ENCODE data around the gene MED13L. TPM values are rescaled to one million over a fixed set of nuclear protein-coding genes. Genes with fewer than 3 reads are reported as not detected.
A peak's percentile ranks its signal among the peaks of the same experiment; 100 is the strongest.

The MED13L gene
- total RNA-seq, 1 experiment from 2014 or later, result 94.1 TPM

DNA sequence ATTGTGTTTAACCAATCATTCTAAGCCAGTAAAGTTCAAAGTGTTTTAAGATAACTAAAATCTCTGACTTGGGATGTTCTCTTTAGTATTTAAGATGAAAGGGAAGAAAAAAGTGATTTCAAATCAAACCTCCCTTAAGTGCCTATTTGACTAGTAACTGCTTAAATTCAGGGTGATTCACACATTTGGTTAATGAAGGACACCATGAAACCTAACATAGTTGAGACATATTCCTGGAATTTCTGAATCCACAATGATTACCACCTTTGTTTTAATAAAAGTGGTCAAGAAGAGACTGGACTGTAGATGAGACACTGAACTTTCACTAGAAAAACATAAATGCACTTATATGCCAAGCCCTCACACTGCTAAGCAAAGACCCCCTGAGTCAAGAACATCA is 138.7 kb downstream of the MED13L start:
- H3K9me3 ChIP-seq (ENCODE audit: low read depth, low read length, poor library complexity, severe bottlenecking), result no peaks in the 10 kb centered on the region
- peaks cover 68% of the 10 kb centered on the region for H3K4me1 ChIP-seq (ENCODE audit: insufficient read depth, low read length, poor library complexity, severe bottlenecking)
- no peak overlapping the region for H3K4me3 ChIP-seq (ENCODE audit: low read depth, low read length, poor library complexity, severe bottlenecking)
- no peaks in the 10 kb centered on the region for H3K36me3 ChIP-seq (ENCODE audit: insufficient read depth, low read length, poor library complexity, severe bottlenecking)
- H3K27me3 ChIP-seq (replicated peaks; ENCODE audit: insufficient read depth, low read depth, low read length, poor library complexity), result no peaks in the 10 kb centered on the region
- BruUV-seq (replicated peaks), result no TSS peak
- H3K27ac ChIP-seq (ENCODE audit: low read depth, low read length, poor library complexity, severe bottlenecking), result peak overlapping the region; percentile 3
- TF ChIP-seq EZH2 (IDR thresholded peaks at IDR 0.05; ENCODE audit: borderline replicate concordance, low read depth, low read length, poor library complexity, severe bottlenecking), result no peak
- TF ChIP-seq, protein P1, sequence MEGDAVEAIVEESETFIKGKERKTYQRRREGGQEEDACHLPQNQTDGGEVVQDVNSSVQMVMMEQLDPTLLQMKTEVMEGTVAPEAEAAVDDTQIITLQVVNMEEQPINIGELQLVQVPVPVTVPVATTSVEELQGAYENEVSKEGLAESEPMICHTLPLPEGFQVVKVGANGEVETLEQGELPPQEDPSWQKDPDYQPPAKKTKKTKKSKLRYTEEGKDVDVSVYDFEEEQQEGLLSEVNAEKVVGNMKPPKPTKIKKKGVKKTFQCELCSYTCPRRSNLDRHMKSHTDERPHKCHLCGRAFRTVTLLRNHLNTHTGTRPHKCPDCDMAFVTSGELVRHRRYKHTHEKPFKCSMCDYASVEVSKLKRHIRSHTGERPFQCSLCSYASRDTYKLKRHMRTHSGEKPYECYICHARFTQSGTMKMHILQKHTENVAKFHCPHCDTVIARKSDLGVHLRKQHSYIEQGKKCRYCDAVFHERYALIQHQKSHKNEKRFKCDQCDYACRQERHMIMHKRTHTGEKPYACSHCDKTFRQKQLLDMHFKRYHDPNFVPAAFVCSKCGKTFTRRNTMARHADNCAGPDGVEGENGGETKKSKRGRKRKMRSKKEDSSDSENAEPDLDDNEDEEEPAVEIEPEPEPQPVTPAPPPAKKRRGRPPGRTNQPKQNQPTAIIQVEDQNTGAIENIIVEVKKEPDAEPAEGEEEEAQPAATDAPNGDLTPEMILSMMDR (conservative IDR thresholded peaks at IDR 0.05; ENCODE audit: low read depth, low read length), result no peak
- no peak for DNase-seq (ENCODE audit: low spot score)
- ChIA-PET CTCF (no interaction called here), POLR2A (ENCODE audit: low non-redundant PET) (no interaction called here)
- intact Hi-C loops (cut with micrococcal nuclease; ENCODE audit: unreplicated experiment), result loop anchor here (5.0 kb wide), 1 partner anchor 569 kb away; no protein-coding TSS in a partner anchor

DNA sequence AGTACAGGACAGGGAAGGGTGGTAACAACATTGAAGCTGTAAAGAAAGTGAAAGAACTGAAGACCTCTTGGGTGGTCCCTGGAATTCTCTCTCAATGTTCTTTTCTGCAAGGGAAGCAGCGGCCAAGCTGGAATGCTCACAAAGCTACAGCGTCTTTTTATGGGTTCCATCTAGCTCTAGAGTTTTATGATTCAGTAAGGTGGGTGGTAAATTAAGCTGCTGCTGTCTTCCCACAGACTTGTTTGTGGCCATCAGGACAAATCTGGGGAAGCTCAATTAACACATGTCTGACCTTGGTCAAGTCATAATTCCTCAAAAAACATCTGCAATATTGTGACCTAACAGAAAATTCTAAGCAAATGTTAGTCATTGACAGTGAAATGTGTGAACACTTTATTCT is 139.1 kb downstream of the MED13L start:
- Histone ChIP-seq H3K4me1 (ENCODE audit: insufficient read depth, low read length, poor library complexity, severe bottlenecking) (peaks cover 69% of the 10 kb centered on the region), H3K36me3 (ENCODE audit: insufficient read depth, low read length, poor library complexity, severe bottlenecking) (no peaks in the 10 kb centered on the region), H3K27me3 (replicated peaks; ENCODE audit: insufficient read depth, low read depth, low read length, poor library complexity) (no peaks in the 10 kb centered on the region), H3K27ac (ENCODE audit: low read depth, low read length, poor library complexity, severe bottlenecking) (peak overlapping the region; percentile 3), H3K4me3 (ENCODE audit: low read depth, low read length, poor library complexity, severe bottlenecking) (no peak overlapping the region), H3K9me3 (ENCODE audit: low read depth, low read length, poor library complexity, severe bottlenecking) (no peaks in the 10 kb centered on the region)
- intact Hi-C loops (cut with micrococcal nuclease; ENCODE audit: unreplicated experiment), result loop anchor here (5.0 kb wide), 1 partner anchor 569 kb away; no protein-coding TSS in a partner anchor
- peak; percentile 49 for DNase-seq (ENCODE audit: low spot score)
- CTCF ChIA-PET, result no interaction called here
- POLR2A ChIA-PET (ENCODE audit: low non-redundant PET), result no interaction called here
- no TSS peak for BruUV-seq (replicated peaks)
- TF ChIP-seq EZH2 (IDR thresholded peaks at IDR 0.05; ENCODE audit: borderline replicate concordance, low read depth, low read length, poor library complexity, severe bottlenecking), result no peak
- TF ChIP-seq, protein P1 (conservative IDR thresholded peaks at IDR 0.05; ENCODE audit: low read depth, low read length), result no peak

DNA sequence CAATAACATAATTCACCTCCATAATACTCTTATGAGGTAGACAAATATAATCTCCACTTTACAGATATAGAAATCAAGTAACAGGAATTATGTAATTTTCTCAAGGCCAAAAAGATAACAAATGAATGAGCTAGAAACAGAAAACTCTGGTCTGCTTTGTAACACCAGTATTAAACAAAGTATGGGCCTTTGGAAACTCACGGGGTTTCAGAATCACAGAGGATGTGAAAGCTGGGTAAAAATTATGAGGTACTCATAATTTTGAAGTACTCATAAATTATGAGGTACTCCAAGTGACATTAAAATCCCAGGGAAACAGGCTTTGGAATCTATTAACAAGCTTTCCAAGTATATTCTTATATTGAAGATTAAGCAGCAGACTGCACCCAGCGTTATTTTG is 140.2 kb downstream of the MED13L start:
- no peaks in the 10 kb centered on the region for H3K36me3 ChIP-seq (ENCODE audit: insufficient read depth, low read length, poor library complexity, severe bottlenecking)
- intact Hi-C loops (cut with micrococcal nuclease; ENCODE audit: unreplicated experiment), result loop anchor here (5.0 kb wide), 1 partner anchor 570 kb away; no protein-coding TSS in a partner anchor
- H3K4me1 ChIP-seq (ENCODE audit: insufficient read depth, low read length, poor library complexity, severe bottlenecking), result peaks cover 69% of the 10 kb centered on the region
- H3K27ac ChIP-seq (ENCODE audit: low read depth, low read length, poor library complexity, severe bottlenecking), result no peak overlapping the region
- no peak overlapping the region for H3K4me3 ChIP-seq (ENCODE audit: low read depth, low read length, poor library complexity, severe bottlenecking)
- CTCF ChIA-PET, result interaction anchor here (0.5 to 0.6 kb wide), 2 partner anchors 21 to 89 kb away, joined by 3 to 5 read pairs; no protein-coding TSS in a partner anchor
- no peak for DNase-seq (ENCODE audit: low spot score)
- no TSS peak for BruUV-seq (replicated peaks)
- POLR2A ChIA-PET (ENCODE audit: low non-redundant PET), result no interaction called here
- H3K27me3 ChIP-seq (replicated peaks; ENCODE audit: insufficient read depth, low read depth, low read length, poor library complexity), result no peaks in the 10 kb centered on the region
- TF ChIP-seq, protein P1 (conservative IDR thresholded peaks at IDR 0.05; ENCODE audit: low read depth, low read length), result no peak
- TF ChIP-seq EZH2 (IDR thresholded peaks at IDR 0.05; ENCODE audit: borderline replicate concordance, low read depth, low read length, poor library complexity, severe bottlenecking), result no peak
- no peaks in the 10 kb centered on the region for H3K9me3 ChIP-seq (ENCODE audit: low read depth, low read length, poor library complexity, severe bottlenecking)

All from A673 (cell line).